HG02759 (cell line): ENCODE results near the gene LHFPL6.

Experiments used
- ATAC-seq: cut with Tn5 transposase; IDR thresholded peaks from one replicate; pipeline ENCODE4 v1.9.1; 2021; ENCODE audit warnings: mild to moderate bottlenecking, moderate library complexity; ENCODE audit not compliant: unreplicated experiment

Gene LHFPL6

GRCh38 chr13:39418424-39418823 lies 184.6 kb downstream of the LHFPL6 start:
- no peak for ATAC-seq

DNA sequence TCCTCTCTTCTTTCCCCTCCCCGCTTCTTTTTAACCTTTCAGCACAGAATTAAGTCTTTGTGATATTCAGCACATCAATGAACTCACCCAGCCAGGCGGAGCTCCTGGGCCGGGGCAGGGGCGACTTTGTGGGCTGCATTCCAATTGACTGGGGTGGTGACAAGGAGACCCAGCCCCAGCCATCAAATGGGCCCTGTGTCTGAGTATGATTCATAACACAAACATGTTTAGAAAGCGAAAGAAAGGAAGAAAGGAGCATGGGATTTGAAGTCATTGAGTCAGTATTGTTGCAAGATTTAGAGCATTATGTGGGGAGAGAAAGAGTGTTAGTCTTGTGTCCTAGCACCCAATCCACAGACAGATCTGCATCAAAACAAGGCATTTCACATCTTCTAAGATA lies 185.3 kb downstream of the LHFPL6 start:
- no peak for ATAC-seq

- ATAC-seq, result no peak
These were observed 185.9 kb downstream of the LHFPL6 start for GRCh38 chr13:39417131-39417530.

- no peak for ATAC-seq
These were observed 187.8 kb downstream of the LHFPL6 start for GRCh38 chr13:39415008-39415802.

- peak; percentile 62 for ATAC-seq
These were observed 188.7 kb downstream of the LHFPL6 start for GRCh38 chr13:39414339-39414738.

DNA sequence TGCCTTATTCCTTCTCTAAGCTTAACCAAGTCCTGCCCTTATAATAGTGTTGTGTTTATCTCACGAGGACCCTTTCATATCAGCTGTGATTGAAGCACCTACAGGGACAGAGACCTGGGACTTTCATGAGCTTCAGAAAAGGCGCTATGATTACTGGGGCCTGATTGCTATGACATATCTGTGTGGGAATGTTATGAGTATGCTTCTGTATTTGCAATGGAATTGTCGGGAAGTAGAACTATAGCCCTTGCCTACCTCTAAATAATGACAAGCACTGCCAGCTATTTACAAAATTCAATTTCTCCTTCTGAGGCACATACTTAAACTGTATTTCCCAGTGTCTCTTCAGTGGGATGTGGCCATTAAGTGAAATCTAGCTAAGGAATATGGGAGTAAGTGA lies 191.5 kb downstream of the LHFPL6 start:
- ATAC-seq, result no peak

GRCh38 chr13:39410964-39411363 lies 192.0 kb downstream of the LHFPL6 start:
- no peak for ATAC-seq

- no peak for ATAC-seq
These were observed 192.7 kb downstream of the LHFPL6 start for GRCh38 chr13:39410096-39410901.

DNA sequence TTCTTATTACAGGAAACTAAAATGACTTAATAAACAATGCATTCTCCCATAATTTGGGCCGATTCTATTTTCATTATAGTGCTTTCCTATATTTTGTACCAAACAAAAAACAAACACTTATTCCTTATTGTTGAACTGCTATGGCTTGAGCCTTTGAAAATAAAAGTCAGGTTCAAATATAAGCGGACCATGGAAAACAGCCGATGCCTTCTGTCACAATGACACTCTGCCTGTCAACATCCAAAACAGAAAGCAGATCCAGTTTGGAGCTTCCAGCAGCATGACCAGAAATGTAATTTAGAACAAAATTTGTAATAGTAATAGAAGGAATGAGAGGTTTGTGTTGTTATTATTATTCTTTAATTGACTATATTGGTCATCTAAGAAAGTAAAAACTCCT lies 194.5 kb downstream of the LHFPL6 start:
- ATAC-seq, result no peak

DNA sequence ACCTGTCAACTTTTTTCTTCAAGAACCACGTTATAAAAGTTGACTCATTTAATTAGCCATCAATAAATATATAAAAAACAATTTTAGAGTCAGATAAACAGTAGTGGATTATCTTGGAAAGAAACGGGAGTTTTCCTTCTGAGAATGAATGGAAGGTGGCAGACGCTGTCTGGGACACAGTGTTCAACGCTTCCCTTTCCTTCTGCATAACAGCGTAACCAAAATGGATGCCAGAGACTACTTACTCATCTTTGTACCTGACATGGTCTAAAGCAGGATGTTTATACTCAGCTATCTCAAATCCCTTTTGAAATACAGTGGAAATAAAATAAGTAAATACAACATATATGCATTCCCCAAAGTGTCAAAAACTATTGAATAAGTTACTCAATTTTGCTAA lies 195.2 kb downstream of the LHFPL6 start:
- ATAC-seq, result no peak

GRCh38 chr13:39407138-39407537 lies 195.9 kb downstream of the LHFPL6 start:
- ATAC-seq, result no peak

DNA sequence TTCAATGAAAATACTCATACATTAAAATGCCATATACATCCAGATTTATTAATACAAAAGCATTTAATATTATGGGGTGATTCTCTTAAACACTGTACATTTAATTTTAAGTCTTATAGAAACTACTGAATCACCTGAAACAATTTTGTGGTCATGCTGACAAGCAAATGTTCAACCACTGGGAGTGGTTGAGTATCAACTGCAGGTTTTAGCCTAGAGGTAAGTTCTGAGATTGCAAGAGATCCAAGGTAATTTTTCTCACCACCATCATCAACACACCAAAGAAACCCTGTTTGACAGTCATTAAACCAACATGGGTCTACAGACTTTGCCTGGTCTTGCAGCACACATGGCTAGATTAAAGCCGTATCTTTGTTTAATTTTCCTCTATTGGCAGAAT lies 196.3 kb downstream of the LHFPL6 start:
- ATAC-seq, result peak; percentile 47

- no peak for ATAC-seq
These were observed 197.3 kb downstream of the LHFPL6 start for GRCh38 chr13:39405596-39406205.

DNA sequence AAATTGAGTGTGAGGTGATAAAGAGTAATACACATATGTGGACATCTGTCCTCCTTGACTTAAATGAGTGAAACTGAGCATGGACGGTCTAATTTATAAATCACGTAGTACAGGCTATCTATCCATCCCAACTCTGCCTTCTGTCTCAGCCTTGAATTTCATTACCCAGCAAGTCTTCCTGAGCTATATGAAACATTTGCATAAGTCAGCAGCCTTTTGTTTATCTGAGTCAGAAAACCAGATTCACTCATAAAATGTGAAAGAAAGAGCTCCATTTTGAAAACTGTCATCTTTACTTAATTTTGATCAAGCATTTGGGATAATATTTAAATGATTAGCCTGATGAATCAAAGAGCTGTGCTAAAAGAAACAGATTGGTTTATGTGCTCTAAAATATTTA lies 197.9 kb downstream of the LHFPL6 start:
- no peak for ATAC-seq

DNA sequence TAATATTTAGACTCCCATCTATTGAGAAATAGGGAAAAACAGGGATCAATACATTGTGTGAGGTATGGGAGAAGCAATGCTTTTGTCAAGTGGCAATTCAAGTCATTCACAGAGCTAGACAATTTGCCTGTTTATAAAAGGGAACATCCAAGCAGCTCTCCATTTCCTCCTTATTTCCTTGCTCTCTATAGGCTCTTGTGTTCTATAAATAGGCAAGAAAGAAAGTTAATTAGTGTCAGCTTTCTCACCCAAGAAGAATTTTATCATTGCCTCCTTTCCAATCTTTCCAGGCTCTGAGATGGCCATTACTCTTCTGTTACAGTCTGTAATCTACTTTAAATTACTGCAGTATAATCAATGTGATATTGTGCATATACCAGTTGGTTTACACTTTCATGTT lies 199.9 kb downstream of the LHFPL6 start:
- no peak for ATAC-seq

- no peak for ATAC-seq
These were observed 200.6 kb downstream of the LHFPL6 start for GRCh38 chr13:39402221-39402970.

- ATAC-seq, result no peak
These were observed 201.2 kb downstream of the LHFPL6 start for GRCh38 chr13:39401756-39402155.

DNA sequence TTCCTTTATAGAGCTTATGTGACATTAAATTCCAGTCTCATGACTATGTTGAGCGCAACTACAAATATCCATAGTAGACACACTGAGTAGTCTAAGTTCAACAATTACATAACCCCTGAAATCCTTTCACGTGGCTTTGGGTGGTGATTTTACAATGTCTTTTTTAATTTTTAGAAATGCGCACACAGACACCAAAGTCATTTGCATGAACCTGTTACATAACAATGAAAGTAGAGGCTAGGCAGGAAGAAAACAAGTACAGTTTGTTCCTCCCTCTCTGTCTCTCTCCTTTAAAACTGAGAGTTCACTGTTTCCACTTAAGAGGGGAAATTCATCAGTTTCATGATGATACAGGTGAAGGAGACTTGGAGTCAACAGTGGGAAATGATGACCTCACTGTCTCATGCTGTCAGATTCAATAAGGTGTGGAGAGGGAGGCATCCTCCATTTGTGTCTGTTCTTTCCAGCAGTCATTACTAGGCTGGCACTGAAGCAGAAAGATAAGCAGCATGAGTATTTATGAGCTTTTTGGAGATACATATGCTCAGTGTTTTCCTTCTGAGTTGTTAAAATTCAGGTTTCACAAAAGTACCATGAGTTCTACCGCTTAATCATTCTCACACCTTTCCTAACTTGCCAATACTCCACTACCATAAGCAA lies 201.8 kb downstream of the LHFPL6 start:
- no peak for ATAC-seq

DNA sequence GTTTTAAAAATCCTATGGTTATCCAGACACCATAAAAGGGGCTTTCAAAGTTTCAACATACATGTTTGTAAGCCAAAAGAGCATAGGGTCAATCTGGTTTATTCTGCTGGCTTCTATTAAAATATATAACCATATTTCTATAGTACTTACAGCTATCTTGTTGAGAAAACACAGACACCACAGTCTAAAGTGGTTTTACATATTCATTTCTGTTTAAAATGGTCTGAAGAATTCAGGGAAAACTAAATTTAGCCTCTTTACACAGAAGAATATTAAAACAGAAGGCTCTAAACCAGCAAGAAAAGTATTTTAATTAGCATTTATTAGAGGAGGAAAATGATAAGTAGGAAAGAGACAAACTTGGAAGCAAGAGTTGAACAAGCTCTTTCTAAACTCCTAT lies 203.9 kb downstream of the LHFPL6 start:
- no peak for ATAC-seq

DNA sequence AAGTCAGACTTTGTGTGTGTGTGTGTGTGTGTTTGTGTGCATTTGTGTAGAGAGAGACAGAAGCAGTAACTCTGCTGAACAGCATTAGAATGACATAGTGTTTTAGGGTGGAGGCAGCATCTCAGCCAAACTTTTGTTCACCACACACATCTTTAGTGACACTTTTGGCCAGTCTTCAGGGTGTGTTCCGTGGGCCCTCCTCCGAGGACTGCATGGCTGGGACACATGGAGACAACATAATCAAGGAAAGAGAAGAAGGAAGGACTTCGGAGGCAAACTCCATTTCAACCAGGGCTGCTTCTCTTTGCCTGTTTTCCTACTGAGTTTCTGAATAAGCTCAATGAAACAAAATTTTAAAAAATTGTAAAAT lies 205.1 kb downstream of the LHFPL6 start:
- no peak for ATAC-seq
